ENCODE data around the gene GFY.

GFY gene

GRCh38 chr19:49442354-49442753, 17.2 kb downstream of the GFY start:
- CTCF ChIA-PET, result interaction anchor here (0.8 to 2.3 kb wide), 12 partner anchors 9 to 239 kb away, joined by 3 to 59 read pairs (median 4); partner anchors contain the start of genes GFY and PIH1D1
- Histone ChIP-seq H3K36me3 (ENCODE audit: control insufficient read depth in 2 of 2, insufficient read depth in 1 of 2, low read length in 2 of 2) (peaks cover 0 to 11% of the 10 kb centered on the region in 2 experiments; a peak in 2 of 3 replicates), H3K4me1 (ENCODE audit: control insufficient read depth, insufficient read depth, low read length) (peaks cover 7% of the 10 kb centered on the region), H3K4me3 (ENCODE audit: low read depth, low read length) (peak overlapping the region; percentile 14; the same call in 1 of the 2 replicates), H3K27ac (ENCODE audit: extremely low read depth, low read depth, low read length) (no peak overlapping the region), H3K9me3 (ENCODE audit: control insufficient read depth, insufficient read depth, low read depth, low read length) (no peaks in the 10 kb centered on the region)
- peak; percentile 60 for TF ChIP-seq ZBTB20 (tag by site-specific recombination; IDR thresholded peaks at IDR 0.05)
- peak; percentile 72; the same call in 1 of the 2 replicates for TF ChIP-seq ZBTB17 (tag by site-specific recombination; IDR thresholded peaks at IDR 0.05)
- TF ChIP-seq SP2 (tag by site-specific recombination; IDR thresholded peaks at IDR 0.05), result peak; percentile 33
- no peak for TF ChIP-seq KLF17 (tag by site-specific recombination; IDR thresholded peaks at IDR 0.05)
- peak; percentile 55 for TF ChIP-seq GLIS2 (tag by site-specific recombination; IDR thresholded peaks at IDR 0.05)
- no peak for TF ChIP-seq ZNF692 (tag by site-specific recombination; IDR thresholded peaks at IDR 0.05)
- TF ChIP-seq GLIS1 (tag by site-specific recombination; IDR thresholded peaks at IDR 0.05), result peak; percentile 85
- peak; percentile 43; the same call in 1 of the 2 replicates for TF ChIP-seq PATZ1 (tag by site-specific recombination; IDR thresholded peaks at IDR 0.05)
- TF ChIP-seq PRDM4 (tag by site-specific recombination; IDR thresholded peaks at IDR 0.05), result 0 out of 2 replicates have a peak, but pooled peaks have one; percentile 27
- no peak for TF ChIP-seq ZNF792 (tag by site-specific recombination; IDR thresholded peaks at IDR 0.05)
- 0 out of 2 replicates have a peak, but pooled peaks have one; percentile 16 for TF ChIP-seq HOXC10 (CRISPR knock-in tag; IDR thresholded peaks at IDR 0.05)
- no peak for TF ChIP-seq ZNF529 (tag by site-specific recombination; IDR thresholded peaks at IDR 0.05; ENCODE audit: insufficient replicate concordance)
- TF ChIP-seq ZBTB10 (tag by site-specific recombination; IDR thresholded peaks at IDR 0.05), result 0 out of 2 replicates have a peak, but pooled peaks have one; percentile 9
- POLR2A ChIA-PET, result interaction anchor here (0.7 to 2.3 kb wide), 9 partner anchors 10 to 79 kb away, joined by 3 to 28 read pairs (median 3); partner anchors contain the start of genes ALDH16A1, PIH1D1 and TEAD2
